Activated T-cell treated with anti-CD3 and anti-CD28 coated beads, Interleukin-2, amount 50 U/mL, for 1 hour (primary cell): ENCODE data around the gene TRIM2.

ENCODE experiments used
- DNase-seq: peaks from one replicate; pipeline ENCODE4 v3.0.0-alpha.2; 2020

TRIM2 gene

DNA sequence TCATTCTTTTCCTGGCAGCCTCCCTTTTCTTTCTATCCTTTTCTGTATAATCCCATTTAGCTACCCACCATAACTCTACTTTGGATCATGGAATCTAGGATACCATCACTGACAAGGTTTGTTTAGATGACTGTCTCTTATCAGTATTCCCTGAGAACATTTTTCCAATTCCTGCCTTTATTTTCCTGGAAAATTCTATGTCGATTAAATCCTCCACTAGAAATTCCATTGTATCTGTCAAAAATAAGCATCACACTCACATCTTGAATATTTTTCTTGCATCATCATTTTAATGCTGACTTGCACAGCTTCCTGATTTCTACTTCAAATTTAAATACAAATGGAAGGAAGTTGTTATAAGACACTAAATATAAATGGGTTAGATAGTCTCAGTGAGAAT, 20.2 kb downstream of the TRIM2 start:
- no peak for DNase-seq

DNA sequence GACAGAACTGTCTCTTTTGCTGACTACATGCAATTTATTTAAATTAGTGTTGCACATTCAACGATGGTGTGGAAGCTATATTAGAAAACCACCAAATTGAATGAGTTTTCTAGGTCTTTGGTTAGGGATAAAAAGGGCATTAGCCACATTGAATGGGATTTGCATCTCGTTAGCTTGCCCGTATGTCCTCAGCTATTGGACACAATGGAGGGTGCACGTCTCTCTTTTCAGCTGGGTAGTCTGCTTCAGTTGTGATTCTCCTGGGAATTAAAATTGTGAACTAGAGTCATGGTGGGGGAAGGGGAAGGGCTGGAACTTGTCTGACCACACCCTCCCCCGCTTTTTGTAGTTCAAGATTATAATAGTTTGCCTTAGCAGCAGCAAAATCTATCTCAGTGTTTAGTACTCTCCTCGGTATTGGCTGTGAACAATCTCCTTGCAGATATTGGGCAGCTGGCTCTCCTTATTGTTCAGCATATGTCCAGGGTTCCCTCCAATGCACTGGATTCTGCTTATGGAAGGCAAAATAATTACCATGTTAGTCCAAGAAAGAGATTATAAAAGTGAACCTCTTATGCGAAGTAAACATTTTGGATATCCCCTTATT, 23.3 kb downstream of the TRIM2 start:
- no peak for DNase-seq

DNA sequence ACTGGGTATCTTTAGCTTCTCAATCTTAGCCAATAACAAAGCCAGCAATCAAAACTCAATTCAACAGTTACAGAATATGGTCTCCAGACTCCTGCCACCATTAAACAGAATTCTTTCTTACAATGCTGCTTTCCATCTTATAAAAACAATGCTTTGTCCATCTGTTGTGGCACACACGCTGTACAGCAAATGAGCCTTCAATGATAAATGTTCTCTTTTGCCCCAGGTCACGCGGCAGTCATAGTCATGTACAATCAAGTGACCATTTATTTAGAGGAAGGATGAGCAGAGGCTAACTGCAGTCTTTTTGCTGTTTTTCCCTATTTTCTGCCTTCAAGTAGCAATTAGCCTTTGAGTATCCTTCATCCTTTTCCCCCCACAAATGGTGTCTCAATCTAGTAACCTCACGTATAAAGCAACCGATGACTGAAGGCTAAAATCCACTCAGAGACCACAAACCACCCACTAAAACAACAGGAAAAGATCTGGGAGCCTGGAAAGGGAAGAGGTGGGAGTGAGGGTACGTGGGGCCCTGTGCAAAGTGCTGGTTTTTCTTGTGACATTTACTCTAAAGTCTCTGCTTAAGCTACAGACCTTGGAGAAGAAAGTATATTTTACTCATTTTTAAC, 24.4 kb downstream of the TRIM2 start:
- no peak for DNase-seq

DNA sequence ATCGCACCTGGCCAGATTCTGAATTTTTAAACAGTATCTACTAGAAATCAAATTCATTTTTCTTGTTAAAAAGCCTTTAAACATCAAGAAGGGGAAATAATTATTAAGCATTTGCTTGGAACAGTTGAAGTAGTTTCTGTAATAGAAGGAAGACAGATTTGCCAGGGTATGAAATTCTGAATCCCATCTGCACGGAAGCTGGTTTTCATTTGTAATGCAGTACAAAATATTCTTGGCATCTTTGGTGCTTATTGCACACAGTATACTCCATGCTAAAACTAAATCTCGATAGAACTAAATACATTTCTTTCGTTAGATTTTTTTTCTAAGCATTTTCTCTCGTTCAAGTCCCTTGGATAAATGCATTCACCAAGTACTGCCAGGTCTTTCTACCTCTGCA, 25.3 kb downstream of the TRIM2 start:
- DNase-seq = no peak

DNA sequence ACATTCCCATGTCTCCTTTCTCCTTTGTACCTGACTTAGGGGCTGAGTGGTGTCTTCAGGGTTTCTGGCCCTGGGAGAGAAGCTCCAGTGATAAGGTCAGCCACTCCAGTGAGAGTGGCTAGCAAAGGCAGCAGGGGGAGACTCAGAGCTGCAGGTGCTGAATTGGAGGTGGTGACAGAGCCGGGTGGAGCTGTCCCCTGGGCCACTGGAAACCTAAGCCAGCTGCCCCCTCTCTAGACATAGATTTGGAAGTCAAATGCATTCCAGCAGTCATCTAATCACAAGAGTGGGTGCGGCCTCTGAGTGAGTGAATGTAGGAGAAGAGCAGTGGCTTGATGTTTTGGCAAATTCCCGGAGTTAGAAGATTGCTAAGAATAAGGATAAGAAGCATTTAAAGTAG, 28.5 kb downstream of the TRIM2 start:
- DNase-seq = no peak

DNA sequence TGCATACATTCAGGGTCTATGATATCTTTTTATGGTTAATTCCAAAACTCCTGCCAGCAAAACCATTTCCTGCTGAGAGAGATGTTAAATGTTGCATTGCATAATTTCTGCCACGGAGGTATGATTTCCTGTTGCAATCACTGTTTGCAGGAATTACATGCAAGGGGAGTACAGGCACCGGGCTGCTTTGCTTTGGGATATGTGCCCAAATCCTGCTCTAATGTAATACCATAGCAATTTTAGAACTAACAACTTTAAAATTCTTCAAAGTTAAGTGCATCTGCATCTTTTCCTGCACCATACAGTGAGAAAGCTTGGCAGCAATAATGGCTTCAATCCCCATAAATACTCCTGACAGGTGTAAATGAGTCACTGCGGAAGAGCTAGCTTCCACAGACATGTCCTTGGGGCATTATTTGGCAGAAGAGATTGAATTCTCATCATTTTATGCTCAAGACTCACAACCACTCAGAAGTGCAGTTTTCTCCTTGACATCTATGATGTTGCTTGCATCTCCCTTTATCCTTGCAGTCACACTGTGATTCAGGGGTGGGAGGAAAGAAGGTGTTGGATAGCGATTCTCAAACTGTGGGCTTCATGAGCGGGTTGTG, 29.6 kb downstream of the TRIM2 start:
- DNase-seq = no peak

DNA sequence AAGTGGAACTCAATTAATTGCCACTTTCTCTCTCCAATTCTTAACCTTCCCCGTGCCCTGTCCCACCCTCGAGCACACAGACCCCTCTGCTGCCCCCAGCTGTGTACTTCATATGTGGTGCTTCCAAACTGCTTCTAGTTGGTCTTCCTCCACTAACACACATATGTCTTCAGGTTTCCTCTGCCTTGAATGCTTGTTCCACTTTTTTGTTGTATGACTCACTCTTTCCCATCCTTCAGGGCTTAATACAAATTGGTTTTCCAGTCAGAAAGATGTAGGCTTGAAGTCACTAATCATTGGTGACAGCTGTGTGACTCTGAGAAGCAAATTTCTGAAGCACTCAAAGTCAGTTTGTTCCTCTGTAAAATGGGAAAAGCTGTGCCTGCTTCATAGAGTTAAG, 30.6 kb downstream of the TRIM2 start:
- DNase-seq = no peak

DNA sequence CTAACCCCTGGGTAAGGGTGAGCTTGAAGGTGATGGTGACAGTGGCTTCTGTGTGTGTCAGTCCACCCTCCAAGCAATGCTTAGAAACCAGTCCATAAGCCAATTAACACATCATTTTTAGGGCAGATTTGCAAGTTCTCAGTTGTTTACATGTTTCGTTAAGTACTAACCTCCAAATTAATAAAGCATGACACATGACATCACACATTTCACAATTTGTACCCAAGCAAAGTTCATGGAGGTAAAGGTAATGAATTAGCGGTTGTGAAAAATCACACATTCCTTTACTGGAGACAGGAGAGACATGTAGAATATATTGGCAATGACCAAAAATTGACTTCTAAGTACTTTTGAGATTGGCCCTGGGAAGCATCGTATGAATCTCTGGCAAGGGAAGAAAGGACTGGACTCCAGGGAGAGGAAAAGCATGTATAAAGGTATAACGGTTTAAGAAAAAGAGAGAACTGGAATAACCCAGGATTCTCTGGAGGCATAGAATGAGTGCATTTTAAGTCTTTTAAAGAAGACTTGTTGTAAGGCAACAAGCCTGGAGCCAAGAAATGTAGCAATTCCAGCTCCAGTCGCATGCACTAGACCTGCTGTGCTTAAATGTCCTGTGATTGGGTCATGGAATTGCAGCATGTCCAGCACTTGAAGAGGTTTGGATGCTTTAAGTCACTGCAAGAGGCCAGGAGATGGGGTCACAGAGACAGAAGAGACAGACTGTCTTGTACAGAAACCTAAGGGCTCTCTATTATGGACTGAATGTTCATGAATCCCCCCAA, 34.1 kb downstream of the TRIM2 start:
- no peak for DNase-seq

DNA sequence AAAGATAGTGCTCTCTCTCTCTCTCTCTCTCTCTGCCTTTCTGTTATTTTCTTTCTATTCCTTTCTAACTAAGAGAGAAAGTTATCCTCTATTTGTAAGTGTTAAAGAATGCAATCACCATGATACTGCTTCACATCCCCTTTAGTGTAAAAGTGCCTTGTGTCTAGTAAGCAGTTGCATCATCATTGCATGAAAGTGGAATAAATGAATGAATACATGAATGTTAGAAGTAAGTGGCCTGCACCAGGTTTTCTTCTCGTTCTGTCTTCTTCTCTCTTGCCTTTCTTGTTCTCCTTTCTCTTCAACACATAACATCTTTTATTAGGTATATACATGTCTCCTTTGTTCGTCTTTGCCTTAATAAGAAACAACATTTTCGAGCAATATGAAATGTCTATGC, 35.2 kb downstream of the TRIM2 start:
- DNase-seq = no peak

DNA sequence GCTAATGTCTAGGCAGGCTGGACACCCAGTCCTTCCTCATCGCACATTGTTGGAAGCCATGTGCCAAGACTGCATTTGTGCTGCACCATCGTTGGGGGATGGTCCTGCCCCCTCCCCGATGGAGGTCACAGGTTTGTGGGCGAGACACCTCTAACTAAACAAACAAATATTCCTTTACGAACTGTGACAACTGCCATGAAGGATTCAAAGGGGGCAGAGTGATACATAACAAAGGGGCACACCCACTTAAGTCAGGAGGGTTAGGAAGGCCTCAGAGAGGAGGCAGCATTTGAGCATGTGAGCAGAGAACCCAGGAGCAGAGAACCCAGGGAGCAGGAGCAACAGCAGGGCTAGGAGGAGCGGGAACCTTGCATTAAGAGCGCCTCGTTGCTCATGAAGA, 37.1 kb downstream of the TRIM2 start:
- no peak for DNase-seq

DNA sequence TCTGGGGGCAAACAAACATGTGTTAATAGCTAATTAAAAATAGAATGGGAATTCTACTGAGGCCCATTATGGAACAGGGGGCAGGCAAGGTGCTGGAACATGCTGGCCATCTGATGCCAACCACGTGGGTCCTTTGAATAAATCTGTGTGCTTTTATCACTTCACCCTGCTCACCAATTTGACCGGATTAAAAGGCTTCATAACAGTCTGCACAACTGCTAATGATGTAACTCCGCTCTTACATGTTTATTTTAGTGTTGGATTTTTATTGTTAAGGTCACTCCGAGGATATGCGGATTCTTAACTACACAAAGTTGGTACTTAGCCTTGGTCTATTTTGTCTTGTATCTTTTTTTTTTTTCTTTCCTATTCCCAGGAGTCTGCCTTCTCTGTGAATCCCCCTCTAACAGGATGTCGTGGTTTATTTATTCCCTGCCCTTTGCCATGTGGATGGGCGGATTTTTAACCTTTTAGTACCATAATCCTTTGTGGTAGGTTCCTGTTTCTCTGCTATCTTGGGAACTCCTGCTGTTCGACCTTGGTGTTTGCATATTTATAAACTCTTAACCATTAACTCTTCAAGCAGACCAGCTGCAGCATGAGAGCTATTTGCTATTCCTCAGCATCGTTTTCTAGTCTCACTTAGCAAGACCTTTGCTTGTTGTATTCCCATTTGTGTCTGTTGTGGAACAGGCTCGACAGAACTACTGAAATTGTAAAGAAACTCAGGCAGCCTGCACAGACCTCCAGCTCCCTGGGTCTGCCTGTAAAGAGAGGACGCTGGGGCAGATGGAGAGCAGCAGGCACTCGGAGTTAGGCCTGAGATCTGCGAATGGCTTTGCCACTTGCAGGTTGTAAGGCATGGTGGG, 38.0 kb downstream of the TRIM2 start:
- DNase-seq = no peak

DNA sequence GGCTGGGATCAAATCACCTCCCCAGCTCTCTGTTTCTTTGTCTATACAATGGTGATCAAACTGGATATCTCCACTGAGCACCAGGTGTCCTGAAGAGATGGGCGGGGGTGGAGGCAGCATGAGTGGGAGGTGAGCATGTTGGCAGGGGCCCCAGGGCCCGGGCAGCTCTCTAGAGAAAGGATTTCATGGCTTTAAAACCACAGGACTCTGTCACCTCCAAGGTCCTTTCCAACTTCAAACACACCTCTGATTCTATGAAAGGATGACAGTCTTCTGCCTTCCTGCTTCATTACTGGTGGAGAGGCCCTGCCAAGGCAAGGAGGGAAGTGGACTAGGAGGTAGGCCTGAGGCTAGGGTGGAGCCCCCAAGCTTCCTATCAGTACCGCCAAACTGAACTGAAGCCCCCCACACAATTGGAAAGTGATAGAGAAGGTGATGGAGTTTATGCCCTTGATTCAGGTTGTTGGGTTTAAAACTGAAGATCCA, 38.6 kb downstream of the TRIM2 start:
- no peak for DNase-seq

DNA sequence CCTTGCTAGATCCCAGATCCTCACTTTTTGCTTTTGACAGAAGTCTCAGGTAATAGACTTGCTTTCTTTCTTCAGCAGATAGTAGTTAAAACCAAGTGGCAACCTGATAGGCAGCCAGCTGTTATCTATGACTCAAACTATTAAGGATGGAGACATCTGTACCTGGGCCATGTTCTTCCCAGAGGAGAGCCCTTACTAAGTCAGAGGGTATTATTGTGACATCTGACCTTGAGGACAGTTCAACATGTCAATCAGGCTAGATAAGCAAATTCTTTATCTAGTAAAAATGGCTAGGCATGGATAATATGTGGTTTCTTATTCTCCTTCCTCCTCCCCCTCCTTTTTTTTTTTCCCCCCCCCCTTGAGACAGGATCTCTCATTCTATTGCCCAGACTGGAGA, 39.2 kb downstream of the TRIM2 start:
- no peak for DNase-seq

DNA sequence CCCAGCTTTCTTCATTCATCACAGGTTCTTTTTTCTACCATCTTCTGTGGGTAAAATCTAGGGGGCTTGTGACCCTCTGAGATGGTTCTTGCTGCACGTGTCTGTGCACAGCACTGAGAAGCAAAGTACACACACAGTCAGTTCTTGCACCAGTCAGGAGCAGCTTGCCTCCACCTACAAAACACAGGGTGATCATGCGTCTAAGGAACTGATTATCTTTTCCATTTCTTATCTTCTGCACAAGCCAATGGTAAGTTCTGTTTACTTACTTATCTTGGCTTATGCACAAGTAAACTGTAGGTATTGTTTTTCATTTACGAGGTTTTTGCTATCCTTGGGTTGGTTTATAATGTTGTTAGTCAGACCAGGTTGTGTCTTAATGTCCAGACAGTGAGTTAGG, 40.7 kb downstream of the TRIM2 start:
- no peak for DNase-seq

DNA sequence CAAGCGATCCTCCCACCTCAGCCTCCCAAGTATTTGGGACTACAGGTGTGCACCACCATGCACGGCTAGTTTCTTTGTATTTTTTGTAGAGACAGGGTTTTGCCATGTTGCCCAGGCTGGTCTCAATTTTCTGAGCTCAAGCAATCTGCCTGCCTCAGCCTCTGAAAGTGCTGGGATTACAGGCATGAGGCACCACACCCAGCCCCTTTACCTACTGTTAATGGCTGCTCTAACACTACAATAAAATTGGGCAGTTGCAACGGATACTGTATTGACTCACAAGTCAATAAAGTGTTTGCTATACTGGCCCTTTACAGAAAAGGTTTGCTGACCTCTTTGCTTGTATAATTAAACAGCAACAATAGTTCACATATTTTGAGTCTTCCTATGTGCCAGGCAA, 41.5 kb downstream of the TRIM2 start:
- no peak for DNase-seq

DNA sequence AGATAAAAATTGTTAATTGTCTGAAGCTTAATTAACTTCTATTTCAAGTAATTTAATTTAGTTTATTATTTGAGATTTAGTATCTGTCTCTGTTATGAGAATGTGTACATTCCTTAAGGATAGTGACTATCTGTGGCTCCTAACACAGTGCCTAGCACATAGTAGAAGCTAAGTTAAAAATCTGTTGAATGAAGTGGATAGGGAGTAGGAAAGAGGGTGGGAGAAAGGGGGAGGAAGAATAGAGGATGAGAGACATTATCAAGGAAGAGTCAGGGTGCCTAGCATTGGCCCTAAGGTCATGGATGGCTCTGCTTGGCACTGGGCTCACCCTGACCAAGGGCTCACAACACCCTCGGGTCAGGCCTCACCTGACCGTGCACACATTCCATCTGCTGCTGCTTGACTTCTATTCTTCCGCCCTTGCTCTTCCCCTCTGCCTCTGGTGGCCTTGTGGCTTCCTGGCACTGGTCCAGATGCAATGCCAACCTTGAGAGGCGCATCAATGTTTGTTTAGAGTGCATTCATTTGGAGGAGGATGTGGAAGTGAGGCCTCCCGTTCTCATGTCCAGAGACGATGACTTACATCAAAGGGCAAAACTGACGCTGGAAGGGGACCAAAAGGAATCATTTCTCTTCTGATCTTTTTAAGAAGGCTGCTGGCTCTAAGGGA, 42.3 kb downstream of the TRIM2 start:
- DNase-seq = no peak

DNA sequence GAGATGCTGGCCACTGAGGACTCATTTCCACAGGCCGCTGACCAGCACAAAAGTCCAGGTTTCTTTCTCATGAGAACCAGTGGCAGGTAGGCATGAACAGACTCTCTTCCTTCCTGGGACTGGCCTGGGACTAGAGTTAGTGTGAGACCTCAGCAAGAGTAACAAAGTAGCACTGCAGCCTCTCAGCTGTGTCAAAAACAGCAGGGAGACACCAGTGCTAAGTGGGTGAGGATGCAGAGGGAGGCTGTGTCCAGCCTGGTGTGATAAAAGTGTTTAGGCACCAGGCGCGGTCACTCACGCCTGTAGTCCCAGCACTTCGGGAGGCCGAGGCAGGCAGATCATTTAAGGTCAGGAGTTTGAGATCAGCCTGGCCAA, 42.9 kb downstream of the TRIM2 start:
- no peak for DNase-seq

DNA sequence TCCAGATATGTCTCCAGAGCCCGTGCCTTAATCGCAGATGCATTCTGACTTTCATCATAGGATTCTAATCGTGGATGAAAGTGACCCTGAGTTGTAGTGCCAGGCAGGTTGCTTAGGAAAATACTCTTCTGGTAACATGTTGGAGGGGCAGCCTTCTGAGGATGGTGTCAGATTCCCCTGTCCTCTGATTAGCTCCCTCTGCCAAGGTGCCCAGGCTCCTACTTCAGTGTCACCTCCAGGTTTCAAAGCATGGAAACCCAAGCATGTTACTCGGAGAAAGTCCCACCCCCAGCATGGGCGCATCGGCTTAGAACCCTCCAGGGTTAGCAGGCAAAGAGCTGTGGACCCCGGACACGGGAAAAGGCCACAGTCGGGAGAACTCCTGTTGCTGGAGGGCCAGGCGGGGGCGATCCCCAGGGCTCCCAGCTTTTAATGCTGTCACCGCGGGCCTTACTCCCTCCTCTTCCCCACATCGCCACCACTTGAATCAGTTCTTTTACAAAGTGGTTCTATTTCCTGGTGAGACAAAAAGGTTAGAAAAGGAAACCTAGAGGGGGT, 44.5 kb downstream of the TRIM2 start:
- DNase-seq = no peak

DNA sequence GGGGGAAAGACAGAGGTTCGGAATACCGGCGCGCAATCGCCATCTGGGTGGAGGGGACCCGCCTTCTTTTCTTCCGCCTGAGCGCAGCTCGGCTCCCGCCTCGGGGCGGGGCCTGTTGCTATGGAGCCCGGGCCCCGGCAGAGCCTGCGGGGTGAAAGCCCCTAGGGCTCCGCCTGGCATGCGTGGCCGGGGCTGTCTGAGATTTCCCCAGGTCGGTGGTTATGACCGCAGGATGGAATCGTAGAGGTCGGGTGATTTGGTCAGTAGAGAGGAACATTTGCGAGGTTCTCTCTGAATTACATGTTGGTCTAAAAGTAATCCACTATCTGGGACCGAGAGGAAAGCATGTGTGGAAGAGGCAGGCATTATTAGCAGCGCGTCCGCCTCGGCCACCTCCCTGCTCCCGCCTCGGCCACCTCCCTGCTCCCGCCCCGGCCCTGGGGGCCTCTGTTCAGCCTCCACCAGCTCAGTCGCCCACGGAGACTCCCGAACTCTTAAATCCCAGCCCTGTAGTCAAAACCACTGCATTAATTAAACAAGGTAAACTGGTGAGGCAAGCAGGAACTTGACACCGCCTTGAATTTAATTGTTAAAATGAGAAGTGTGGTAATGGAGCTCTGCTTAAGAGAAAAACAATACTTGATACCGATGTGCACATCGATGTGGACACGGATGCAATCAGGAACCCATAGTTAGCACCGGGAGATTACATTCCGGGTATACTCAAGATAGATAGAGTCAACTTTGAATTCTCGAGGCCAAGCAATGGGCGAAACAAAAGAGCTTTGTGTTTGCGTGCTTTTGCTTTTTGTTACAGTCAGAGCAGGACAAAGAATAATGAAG, 45.2 kb downstream of the TRIM2 start:
- DNase-seq = peak; percentile 86

DNA sequence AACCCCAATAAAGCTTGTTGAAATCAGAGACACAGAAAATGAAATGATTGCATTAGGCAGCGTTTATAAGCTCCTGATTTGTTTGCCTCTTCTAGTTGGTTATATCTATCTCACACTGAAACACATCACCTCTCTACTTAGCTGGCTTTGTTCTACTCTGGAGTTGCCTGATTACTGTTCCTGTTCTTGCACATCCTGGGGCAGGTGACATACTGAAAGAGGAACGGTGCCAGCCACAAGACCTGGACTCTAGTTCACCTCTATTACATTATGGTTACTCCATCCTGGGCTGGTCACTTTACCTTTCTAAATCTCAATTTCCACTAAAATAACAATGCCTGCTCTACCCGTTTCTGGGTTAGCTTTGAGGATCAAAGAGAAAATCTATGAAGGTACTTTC, 47.9 kb downstream of the TRIM2 start:
- no peak for DNase-seq

DNA sequence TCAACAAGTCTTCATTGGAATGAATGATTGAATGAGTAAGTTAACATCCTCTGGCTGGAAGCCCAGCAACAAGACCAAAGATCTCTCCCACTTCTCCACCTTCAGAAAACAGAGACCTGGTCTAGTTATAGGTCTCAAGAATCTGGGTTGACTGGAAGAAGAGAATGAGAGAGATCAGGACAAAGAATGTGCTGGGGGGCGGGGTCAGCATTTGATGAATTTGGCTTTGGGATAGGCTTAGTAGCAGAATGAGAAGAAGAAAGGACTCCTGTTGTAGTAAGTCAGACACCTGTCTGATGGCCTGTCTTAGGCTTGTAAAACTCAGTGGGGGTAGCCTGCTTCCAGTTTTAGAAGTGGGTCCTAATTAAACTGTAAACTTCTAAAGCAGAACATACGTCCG, 51.0 kb downstream of the TRIM2 start:
- DNase-seq = no peak
